ENCODE results near the gene LONP2. TPM values are rescaled to one million over a fixed set of nuclear protein-coding genes. Genes with fewer than 3 reads are reported as not detected.

The LONP2 gene
- total and polyA plus RNA-seq, 10 donors = 20.1 to 75.4 (median 54.1) TPM

GRCh38 chr16:48271728-48272127 is 27.6 kb downstream of the LONP2 start:
- intact Hi-C loops (cut with DNase I; ENCODE audit: low total_unique reads) = no loop called here
- H3K36me3 ChIP-seq = peaks cover 0 to 94% (median 30%) of the 10 kb centered on the region in 6 donors
- H3K4me3 ChIP-seq = no peak overlapping the region
- 85 to 92% (median 87%) methylated on average over 5 of the region's 5 CpGs for WGBS, 5 donors
- no peak overlapping the region for H3K27ac ChIP-seq
- DNase-seq = no peak
- H3K9me3 ChIP-seq = no peaks in the 10 kb centered on the region
- H3K4me1 ChIP-seq = no peaks in the 10 kb centered on the region
- no peak for TF ChIP-seq POLR2A (IDR thresholded peaks at IDR 0.05)
- TF ChIP-seq POLR2AphosphoS5 (IDR thresholded peaks at IDR 0.05) = no peak
- TF ChIP-seq, protein P1, sequence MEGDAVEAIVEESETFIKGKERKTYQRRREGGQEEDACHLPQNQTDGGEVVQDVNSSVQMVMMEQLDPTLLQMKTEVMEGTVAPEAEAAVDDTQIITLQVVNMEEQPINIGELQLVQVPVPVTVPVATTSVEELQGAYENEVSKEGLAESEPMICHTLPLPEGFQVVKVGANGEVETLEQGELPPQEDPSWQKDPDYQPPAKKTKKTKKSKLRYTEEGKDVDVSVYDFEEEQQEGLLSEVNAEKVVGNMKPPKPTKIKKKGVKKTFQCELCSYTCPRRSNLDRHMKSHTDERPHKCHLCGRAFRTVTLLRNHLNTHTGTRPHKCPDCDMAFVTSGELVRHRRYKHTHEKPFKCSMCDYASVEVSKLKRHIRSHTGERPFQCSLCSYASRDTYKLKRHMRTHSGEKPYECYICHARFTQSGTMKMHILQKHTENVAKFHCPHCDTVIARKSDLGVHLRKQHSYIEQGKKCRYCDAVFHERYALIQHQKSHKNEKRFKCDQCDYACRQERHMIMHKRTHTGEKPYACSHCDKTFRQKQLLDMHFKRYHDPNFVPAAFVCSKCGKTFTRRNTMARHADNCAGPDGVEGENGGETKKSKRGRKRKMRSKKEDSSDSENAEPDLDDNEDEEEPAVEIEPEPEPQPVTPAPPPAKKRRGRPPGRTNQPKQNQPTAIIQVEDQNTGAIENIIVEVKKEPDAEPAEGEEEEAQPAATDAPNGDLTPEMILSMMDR (IDR thresholded peaks at IDR 0.05 in 8 of 11, conservative IDR thresholded peaks at IDR 0.05 in 3 of 11) = no peak
- no peaks in the 10 kb centered on the region for H3K27me3 ChIP-seq (replicated peaks in 1 of 7)

DNA sequence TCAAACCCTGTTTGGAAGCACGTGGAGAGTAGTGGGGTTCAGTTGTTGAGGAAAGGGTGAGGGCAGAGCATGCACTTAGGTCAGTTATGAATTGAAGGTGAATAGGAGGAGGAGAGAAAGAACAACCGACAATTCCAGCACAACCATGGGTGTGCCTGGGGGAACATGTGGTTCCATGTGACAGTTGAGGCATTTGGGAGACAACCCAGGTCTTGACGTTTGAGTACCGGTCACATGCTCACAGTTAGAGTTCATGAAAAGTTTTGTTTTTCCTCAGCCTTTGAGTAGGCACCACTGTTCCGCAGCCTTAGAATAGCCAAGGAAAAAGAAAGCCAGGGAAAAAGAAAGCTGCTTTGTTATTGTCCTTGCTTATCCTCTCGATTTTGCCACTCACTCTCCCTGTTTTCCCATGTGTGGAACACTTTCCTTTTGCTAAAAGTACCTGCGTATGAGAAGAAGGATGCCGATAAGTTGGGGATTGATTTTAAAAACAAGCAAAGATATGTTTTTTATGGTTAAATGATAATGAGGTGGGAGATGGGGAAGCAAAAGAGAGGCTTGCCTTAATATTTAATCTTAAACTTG is 28.8 kb downstream of the LONP2 start:
- no peak overlapping the region for H3K4me3 ChIP-seq
- H3K27me3 ChIP-seq (replicated peaks in 1 of 7) = no peaks in the 10 kb centered on the region
- peaks cover 0 to 96% (median 36%) of the 10 kb centered on the region in 6 donors for H3K36me3 ChIP-seq
- no peak overlapping the region for H3K27ac ChIP-seq
- H3K4me1 ChIP-seq = peaks cover 0 to 7% (median 0%) of the 10 kb centered on the region in 6 donors
- no peak for DNase-seq
- TF ChIP-seq, protein P1 (IDR thresholded peaks at IDR 0.05 in 8 of 11, conservative IDR thresholded peaks at IDR 0.05 in 3 of 11) = no peak
- TF ChIP-seq POLR2A (IDR thresholded peaks at IDR 0.05) (no peak), POLR2AphosphoS5 (IDR thresholded peaks at IDR 0.05) (no peak)
- H3K9me3 ChIP-seq = no peaks in the 10 kb centered on the region
- WGBS, 5 donors = 89 to 94% (median 91%) methylated on average over 8 of the region's 8 CpGs
- intact Hi-C loops (cut with DNase I; ENCODE audit: low total_unique reads) = no loop called here

GRCh38 chr16:48274476-48274875 is 30.4 kb downstream of the LONP2 start:
- H3K9me3 ChIP-seq = no peaks in the 10 kb centered on the region
- intact Hi-C loops (cut with DNase I; ENCODE audit: low total_unique reads) = no loop called here
- TF ChIP-seq POLR2AphosphoS5 (IDR thresholded peaks at IDR 0.05) (no peak), POLR2A (IDR thresholded peaks at IDR 0.05) (no peak)
- TF ChIP-seq, protein P1 (IDR thresholded peaks at IDR 0.05 in 8 of 11, conservative IDR thresholded peaks at IDR 0.05 in 3 of 11) = no peak
- H3K36me3 ChIP-seq = peaks cover 0 to 97% (median 38%) of the 10 kb centered on the region in 6 donors
- WGBS, 5 donors = 94 to 100% (median 97%) methylated on average over 1 of the region's 1 CpG
- no peak overlapping the region for H3K27ac ChIP-seq
- peaks cover 0 to 18% (median 6%) of the 10 kb centered on the region in 6 donors for H3K4me1 ChIP-seq
- no peak overlapping the region for H3K4me3 ChIP-seq
- no peak for DNase-seq
- H3K27me3 ChIP-seq (replicated peaks in 1 of 7) = no peaks in the 10 kb centered on the region

DNA sequence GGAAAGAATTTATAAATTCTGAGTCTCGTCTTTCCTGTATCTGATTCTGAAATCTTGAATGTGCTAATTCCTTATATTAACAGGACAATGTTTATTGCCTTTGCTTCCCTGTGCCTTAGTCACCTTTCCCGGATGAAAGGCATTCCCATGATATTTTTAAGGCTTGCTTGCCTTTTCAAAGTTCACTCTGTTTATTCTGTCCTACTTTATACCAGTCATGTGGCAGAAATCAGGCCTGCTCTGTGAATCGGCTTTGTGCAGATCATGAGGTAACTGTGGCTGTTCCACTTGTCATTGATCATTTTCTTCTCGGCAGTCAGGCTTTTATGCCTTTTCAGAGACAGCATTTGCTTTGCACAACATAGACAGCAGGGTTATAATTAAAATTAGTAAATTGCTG is 32.0 kb downstream of the LONP2 start:
- Histone ChIP-seq H3K27me3 (replicated peaks in 1 of 7) (no peaks in the 10 kb centered on the region), H3K4me3 (no peak overlapping the region), H3K4me1 (peaks cover 0 to 28% (median 12%) of the 10 kb centered on the region in 6 donors), H3K27ac (no peak overlapping the region), H3K36me3 (peaks cover 0 to 97% (median 23%) of the 10 kb centered on the region in 6 donors), H3K9me3 (no peaks in the 10 kb centered on the region)
- no peak for DNase-seq
- WGBS, 5 donors = 90 to 93% (median 91%) methylated on average over 4 of the region's 4 CpGs
- intact Hi-C loops (cut with DNase I; ENCODE audit: low total_unique reads) = no loop called here
- TF ChIP-seq POLR2AphosphoS5 (IDR thresholded peaks at IDR 0.05) = no peak
- TF ChIP-seq, protein P1 (IDR thresholded peaks at IDR 0.05 in 8 of 11, conservative IDR thresholded peaks at IDR 0.05 in 3 of 11) = no peak
- no peak for TF ChIP-seq POLR2A (IDR thresholded peaks at IDR 0.05)

Data from spleen (tissue), 11 donors.